HTERT RPE-1 (cell line): ENCODE results near the gene GRM8.

Experiments
- in situ Hi-C: fragments of 300-500 bp; cut with MboI; formaldehyde crosslinking; loops from 4 replicates; pipeline ENCODE4 v1.14.3; 2020; ENCODE audit warnings: low sequenced_read_pairs

Gene GRM8

GRCh38 chr7:126569402-126569801, 683.3 kb downstream of the GRM8 start:
- in situ Hi-C loops, result no loop called here

- in situ Hi-C loops, result no loop called here
These were observed 695.5 kb downstream of the GRM8 start for GRCh38 chr7:126557271-126557670.

GRCh38 chr7:126541406-126541805, 711.3 kb downstream of the GRM8 start:
- in situ Hi-C loops, result no loop called here

- in situ Hi-C loops, result no loop called here
These were observed 717.6 kb downstream of the GRM8 start for GRCh38 chr7:126535176-126535575.

GRCh38 chr7:126533715-126534114, 719.0 kb downstream of the GRM8 start:
- in situ Hi-C loops, result no loop called here

GRCh38 chr7:126529833-126530232, 722.9 kb downstream of the GRM8 start:
- in situ Hi-C loops, result no loop called here

DNA sequence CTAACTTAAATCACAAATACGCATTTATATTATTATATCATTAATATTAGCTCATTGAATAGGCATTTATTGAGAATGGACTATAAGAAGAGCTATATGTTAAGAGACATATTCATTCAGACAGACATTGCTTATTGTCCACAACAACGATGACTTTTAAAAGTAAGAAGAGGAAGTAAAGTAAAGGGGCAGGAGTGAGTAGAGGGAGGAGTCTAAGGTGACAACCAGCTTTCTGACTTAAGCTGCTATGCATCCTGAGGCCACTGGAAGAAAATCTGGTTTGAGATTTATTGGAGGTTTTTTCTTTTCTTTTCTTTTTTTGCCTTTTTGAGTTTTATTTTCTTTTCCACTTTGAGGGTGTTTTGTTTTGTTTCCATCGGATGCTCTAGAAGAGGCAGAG, 723.5 kb downstream of the GRM8 start:
- in situ Hi-C loops, result no loop called here

GRCh38 chr7:126525906-126526305, 726.8 kb downstream of the GRM8 start:
- in situ Hi-C loops, result no loop called here

- in situ Hi-C loops, result no loop called here
These were observed 727.8 kb downstream of the GRM8 start for GRCh38 chr7:126524967-126525366.

GRCh38 chr7:126511046-126511445, 741.7 kb downstream of the GRM8 start:
- in situ Hi-C loops, result no loop called here

GRCh38 chr7:126501617-126502016, 751.1 kb downstream of the GRM8 start:
- in situ Hi-C loops, result no loop called here

DNA sequence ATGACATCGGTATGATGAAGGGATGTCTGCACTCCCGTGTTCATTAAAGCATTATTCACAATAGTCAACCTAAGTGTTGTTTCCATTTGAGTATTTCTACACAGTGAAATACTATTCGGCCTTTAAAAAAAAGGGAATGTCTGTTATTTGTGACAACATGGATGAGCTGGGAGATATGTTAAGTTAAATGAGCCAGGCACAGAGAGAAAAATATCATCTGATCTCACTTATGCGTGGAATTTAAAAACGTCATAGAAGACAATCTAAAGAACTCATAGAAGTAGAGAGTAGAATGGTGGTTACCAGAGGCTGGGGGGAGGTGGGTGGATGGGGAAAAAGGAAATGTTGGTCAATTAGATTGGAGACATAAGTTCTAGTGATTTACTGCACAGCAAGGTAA, 753.3 kb downstream of the GRM8 start:
- in situ Hi-C loops, result no loop called here

GRCh38 chr7:126495733-126496132, 757.0 kb downstream of the GRM8 start:
- in situ Hi-C loops, result no loop called here

- in situ Hi-C loops, result no loop called here
These were observed 757.7 kb downstream of the GRM8 start for GRCh38 chr7:126495001-126495400.

DNA sequence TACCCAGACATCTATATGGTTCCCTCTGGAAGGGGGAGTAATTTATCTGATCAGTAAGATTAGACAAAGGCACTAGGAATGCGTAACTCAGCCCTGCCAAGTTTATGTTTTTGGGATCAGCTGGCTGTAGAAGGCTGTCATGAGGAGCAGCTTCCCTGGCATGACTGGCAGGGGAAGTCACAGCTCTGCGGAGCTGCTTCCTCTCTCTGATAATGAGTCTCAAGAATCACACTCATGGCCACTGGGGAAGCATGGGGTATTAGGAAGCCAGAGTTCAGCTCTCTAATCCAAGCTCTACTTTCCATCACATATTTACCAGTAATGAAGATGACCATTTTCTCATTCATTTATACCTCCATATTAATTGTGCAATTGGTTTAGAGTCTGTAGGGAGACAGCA, 758.9 kb downstream of the GRM8 start:
- in situ Hi-C loops, result no loop called here

DNA sequence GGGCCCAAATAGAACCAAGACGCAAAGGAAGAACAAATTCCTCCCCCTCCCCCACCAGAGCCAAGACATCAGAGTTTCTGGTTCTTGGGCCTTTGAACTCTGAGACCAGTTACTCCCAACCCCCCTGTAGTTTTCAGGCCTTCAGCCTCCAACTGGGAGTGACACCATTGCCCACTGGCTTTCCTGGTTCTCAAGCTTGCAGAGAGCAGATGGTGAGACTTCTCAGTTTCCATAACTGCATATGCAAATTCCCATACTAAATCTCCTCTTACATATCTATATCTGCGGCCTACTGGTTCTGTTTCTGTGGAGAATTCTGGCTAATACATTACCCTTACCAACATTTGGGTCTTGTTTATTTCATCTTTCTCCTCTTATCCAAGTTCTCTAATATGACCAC, 762.9 kb downstream of the GRM8 start:
- in situ Hi-C loops, result no loop called here

DNA sequence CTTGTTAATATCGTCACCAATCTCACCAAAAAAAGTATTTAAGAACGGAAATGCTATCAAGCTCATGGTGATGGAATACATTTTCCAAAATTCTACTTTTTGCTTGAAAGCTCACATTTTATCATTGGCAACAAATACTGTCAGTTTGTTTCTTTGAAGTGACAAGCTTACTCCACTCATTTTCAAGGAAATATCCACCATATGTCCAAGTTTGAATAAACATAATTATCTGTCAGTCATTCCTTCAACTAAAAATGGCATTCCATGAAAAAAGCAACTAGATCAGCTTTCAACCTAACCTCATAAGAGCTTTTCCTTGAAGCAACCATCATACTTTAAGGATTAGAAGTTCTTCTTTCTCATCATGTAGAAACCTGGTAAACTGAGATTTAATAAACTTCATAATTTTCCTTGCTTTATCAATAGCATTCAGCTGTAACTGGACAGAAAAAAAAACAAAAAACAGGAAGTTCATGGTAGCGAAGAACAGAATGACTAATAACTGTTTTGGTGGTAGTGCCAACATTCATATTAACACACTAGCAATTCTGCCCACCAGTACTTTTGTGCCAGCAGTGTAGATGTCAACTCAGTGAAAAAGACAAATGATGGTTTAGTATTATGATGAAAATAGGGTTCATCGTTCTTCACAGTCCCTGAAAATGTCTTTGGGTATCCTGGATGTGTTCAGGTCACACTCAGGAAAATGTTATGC, 764.9 kb downstream of the GRM8 start:
- in situ Hi-C loops, result no loop called here

- in situ Hi-C loops, result no loop called here
These were observed 765.9 kb downstream of the GRM8 start for GRCh38 chr7:126486806-126487205.

DNA sequence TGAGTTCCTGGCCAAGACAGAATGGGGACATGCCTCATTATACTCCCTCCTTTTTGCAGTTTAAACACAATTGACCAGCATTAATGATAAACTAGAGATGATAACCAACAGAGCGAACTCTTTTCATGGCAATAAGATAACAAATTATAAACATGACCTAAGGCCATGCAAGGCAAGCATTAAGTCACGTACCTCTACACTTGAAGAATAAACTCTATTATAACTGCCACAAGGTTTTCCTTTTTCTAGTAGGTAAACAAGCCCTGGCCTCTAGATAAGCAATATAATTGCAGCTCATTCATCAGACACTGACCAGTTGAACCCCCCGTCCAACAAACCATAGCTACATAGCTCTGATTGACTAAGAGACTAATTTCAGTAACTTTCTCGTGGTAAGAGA, 767.0 kb downstream of the GRM8 start:
- in situ Hi-C loops, result no loop called here

GRCh38 chr7:126483972-126484371, 768.8 kb downstream of the GRM8 start:
- in situ Hi-C loops, result no loop called here

- in situ Hi-C loops, result no loop called here
These were observed 779.9 kb downstream of the GRM8 start for GRCh38 chr7:126472825-126473224.

GRCh38 chr7:126462405-126462804, 790.3 kb downstream of the GRM8 start:
- in situ Hi-C loops, result no loop called here

DNA sequence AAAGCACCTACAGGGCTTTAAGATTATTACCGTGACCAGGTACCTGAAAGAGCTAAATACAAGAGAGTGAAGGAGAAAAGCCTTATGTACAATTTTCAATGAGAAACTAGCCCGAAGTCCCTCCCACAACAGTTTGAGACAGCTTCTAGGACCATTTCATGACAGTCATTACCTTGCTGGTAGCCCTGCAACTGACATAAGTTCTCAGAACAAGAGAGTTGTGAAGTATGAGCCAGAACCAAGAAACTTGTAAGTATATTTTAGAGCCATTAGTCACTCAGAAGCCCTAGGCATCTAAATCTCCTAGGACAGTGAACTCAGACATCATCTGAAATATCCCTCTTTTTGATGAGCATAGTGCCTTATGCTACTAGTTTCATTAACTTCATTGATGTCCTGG, 792.1 kb downstream of the GRM8 start:
- in situ Hi-C loops, result no loop called here
